ENCODE data around the gene TAL1. TPM values are rescaled to one million over a fixed set of nuclear protein-coding genes. Genes with fewer than 3 reads are reported as not detected.

TAL1 gene
- total and polyA plus RNA-seq, 2 of the 8 experiments (the other 6 are each of a cell fraction or from before 2014, with no cell fraction given) = 0.09 to 0.15 TPM

GRCh38 chr1:47190857-47191256 lies 41.2 kb downstream of the TAL1 start:
- H3K18ac ChIP-seq (ENCODE audit: extremely low read depth, low read length) = no peak overlapping the region
- no peak overlapping the region for H2AFZ ChIP-seq (ENCODE audit: low read length)
- no peaks in the 10 kb centered on the region for H3K36me3 ChIP-seq (ENCODE audit: control insufficient read depth in 2 of 4, insufficient read depth in 4 of 4, low read length in 3 of 4)
- H4K8ac ChIP-seq (ENCODE audit: extremely low read depth, insufficient read depth, low read length) = no peak overlapping the region
- no peak overlapping the region for H3K4me3 ChIP-seq (ENCODE audit: extremely low read depth in 1 of 4, insufficient read depth in 2 of 4, low read depth in 3 of 4, low read length in 4 of 4)
- no peaks in the 10 kb centered on the region; the same call in 1 of the 2 replicates for H3K23me2 ChIP-seq (ENCODE audit: low read depth, low read length)
- H3K4me1 ChIP-seq (replicated peaks in 1 of 4; ENCODE audit: control insufficient read depth in 3 of 4, insufficient read depth in 4 of 4, low read length in 3 of 4) = peaks cover 5 to 22% (median 12%) of the 10 kb centered on the region in 4 experiments
- no peaks in the 10 kb centered on the region for H4K20me1 ChIP-seq (replicated peaks in 1 of 2; ENCODE audit: control insufficient read depth in 1 of 2, insufficient read depth in 2 of 2, low read length in 2 of 2)
- 88% methylated on average over 6 of the region's 6 CpGs; no CpG with 5 or more reads in 1 of the 2 experiments for WGBS, 2 experiments (ENCODE audit: extremely low coverage in 1 of 2, insufficient coverage in 1 of 2, insufficient read length in 1 of 2, insufficient replicate concordance in 2 of 2, low coverage in 1 of 2, low lambda C conversion rate in 2 of 2, missing lambda C conversion rate in 1 of 2)
- TF ChIP-seq MAX (IDR thresholded peaks at IDR 0.05) (no peak), TAF7 (optimal IDR thresholded peaks at IDR 0.05; ENCODE audit: borderline replicate concordance, low read depth, low read length) (no peak), NANOG (IDR thresholded peaks at IDR 0.05; ENCODE audit: insufficient read depth, low read depth, low read length, poor library complexity, severe bottlenecking) (no peak), TEAD4 (IDR thresholded peaks at IDR 0.05; ENCODE audit: low read depth, low read length) (no peak), KDM5A (IDR thresholded peaks at IDR 0.05; ENCODE audit: low read length) (no peak), TBP (IDR thresholded peaks at IDR 0.05; ENCODE audit: low read depth, low read length) (no peak), BACH1 (IDR thresholded peaks at IDR 0.05; ENCODE audit: low read length) (no peak), SIX5 (IDR thresholded peaks at IDR 0.05; ENCODE audit: low read depth, low read length) (no peak), CREB1 (IDR thresholded peaks at IDR 0.05) (no peak), SP1 (IDR thresholded peaks at IDR 0.05; ENCODE audit: low read depth, low read length) (no peak), SRF (IDR thresholded peaks at IDR 0.05; ENCODE audit: low read depth, low read length) (no peak), JUND (IDR thresholded peaks at IDR 0.05; ENCODE audit: low read length) (no peak), SP4 (IDR thresholded peaks at IDR 0.05; ENCODE audit: low read length) (no peak)
- peaks cover 0 to 17% (median 11%) of the 10 kb centered on the region in 4 experiments; a peak in 3 of 7 replicates for H3K27me3 ChIP-seq (replicated peaks in 1 of 4; ENCODE audit: control insufficient read depth in 3 of 4, extremely low read depth in 1 of 4, insufficient read depth in 3 of 4, low read length in 3 of 4)
- no peaks in the 10 kb centered on the region for H3K9me3 ChIP-seq (ENCODE audit: insufficient read depth in 2 of 2, low read depth in 1 of 2, low read length in 1 of 2)
- CTCF ChIA-PET (ENCODE audit: partially characterized antibody) = interaction anchor here (0.6 to 14.2 kb wide), 9 partner anchors 10 to 497 kb away, joined by 3 to 207 read pairs (median 6); no protein-coding TSS in a partner anchor
- no peak overlapping the region for H2BK20ac ChIP-seq (ENCODE audit: low read length)
- no peak overlapping the region for H2BK120ac ChIP-seq (replicated peaks; ENCODE audit: low read depth, low read length)
- H2BK15ac ChIP-seq (ENCODE audit: low read length) = no peak overlapping the region
- peak overlapping the region; percentile 39; the same call in 1 of the 2 replicates for H2BK12ac ChIP-seq (ENCODE audit: low read depth, low read length)
- H3K79me1 ChIP-seq (ENCODE audit: low read depth, low read length) = no peaks in the 10 kb centered on the region
- H3K27ac ChIP-seq (ENCODE audit: low read depth, low read length) = no peak overlapping the region
- H2AK5ac ChIP-seq (ENCODE audit: low read depth, low read length) = no peak overlapping the region
- FAIRE-seq (no peak), DNase-seq (ENCODE audit: low read depth in 1 of 2, low spot score in 2 of 2) (no peak)
- POLR2A ChIA-PET (ENCODE audit: partially characterized antibody) = interaction anchor here (1.5 kb wide), 1 partner anchor 10 kb away, joined by 3 read pairs; no protein-coding TSS in a partner anchor
- no peaks in the 10 kb centered on the region for H3K79me2 ChIP-seq (ENCODE audit: control insufficient read depth in 1 of 2, insufficient read depth in 2 of 2, low read length in 2 of 2)
- H3K23ac ChIP-seq (ENCODE audit: insufficient read length) = no peak overlapping the region
- no peak overlapping the region for H2BK5ac ChIP-seq (ENCODE audit: low read depth, low read length)
- H3K9ac ChIP-seq (replicated peaks in 1 of 4; ENCODE audit: extremely low read depth in 1 of 4, low read depth in 3 of 4, low read length in 3 of 4) = no peak overlapping the region
- H4K91ac ChIP-seq (replicated peaks; ENCODE audit: insufficient read length, low read length) = no peak overlapping the region
- H3K4ac ChIP-seq (replicated peaks; ENCODE audit: insufficient read length, low read depth, low read length) = no peak overlapping the region
- no peak overlapping the region for H4K5ac ChIP-seq (ENCODE audit: insufficient read length, low read depth, low read length)
- H3K56ac ChIP-seq (replicated peaks; ENCODE audit: insufficient read length, low read depth, low read length) = no peak overlapping the region
- no peak overlapping the region for H3K14ac ChIP-seq (ENCODE audit: insufficient read length)
- no peak overlapping the region for H3K4me2 ChIP-seq (ENCODE audit: insufficient read depth in 1 of 2, low read depth in 2 of 2, low read length in 2 of 2)

Measured in H1 (cell line).